Stimulated activated CD4-positive, alpha-beta T cell treated with anti-CD3 and anti-CD28 coated beads, Interleukin-2, amount 100 ng/mL, for 24 hours (primary cell): ENCODE measurements around the gene SLC13A3.

Experiments used
- DNase-seq, 2 donors: peaks; one replicate each; pipeline ENCODE4 v3.0.0-alpha.2; 2020

The SLC13A3 gene

DNA sequence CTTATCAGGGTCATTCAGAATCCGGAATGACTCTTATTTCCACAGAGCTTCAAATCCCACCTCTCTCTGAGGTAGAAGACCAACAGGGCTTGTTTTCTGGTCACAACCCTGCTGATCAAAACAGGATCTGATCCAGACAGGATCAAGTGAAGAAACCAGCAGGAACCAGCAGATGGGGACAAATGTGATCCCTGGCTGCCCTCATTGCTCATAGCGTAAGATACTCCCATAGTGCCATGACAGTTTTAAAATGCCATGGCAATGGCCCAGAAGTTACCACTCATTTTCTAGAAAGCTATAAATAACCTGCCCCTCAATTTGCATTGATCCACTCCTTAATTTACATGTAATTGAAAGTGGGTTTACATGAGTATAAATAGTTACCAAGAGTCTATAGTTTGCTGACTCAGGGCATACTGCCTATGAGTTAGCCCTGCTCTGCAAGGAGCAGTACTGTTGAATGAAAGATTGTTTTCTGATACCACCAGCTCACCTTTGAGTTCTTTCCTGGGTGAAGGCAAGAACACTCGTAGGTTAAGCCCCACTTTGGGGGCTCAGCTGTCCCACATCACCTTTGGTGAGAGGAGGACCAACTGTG is 131.7 kb downstream of the SLC13A3 start:
- no peak for DNase-seq

DNA sequence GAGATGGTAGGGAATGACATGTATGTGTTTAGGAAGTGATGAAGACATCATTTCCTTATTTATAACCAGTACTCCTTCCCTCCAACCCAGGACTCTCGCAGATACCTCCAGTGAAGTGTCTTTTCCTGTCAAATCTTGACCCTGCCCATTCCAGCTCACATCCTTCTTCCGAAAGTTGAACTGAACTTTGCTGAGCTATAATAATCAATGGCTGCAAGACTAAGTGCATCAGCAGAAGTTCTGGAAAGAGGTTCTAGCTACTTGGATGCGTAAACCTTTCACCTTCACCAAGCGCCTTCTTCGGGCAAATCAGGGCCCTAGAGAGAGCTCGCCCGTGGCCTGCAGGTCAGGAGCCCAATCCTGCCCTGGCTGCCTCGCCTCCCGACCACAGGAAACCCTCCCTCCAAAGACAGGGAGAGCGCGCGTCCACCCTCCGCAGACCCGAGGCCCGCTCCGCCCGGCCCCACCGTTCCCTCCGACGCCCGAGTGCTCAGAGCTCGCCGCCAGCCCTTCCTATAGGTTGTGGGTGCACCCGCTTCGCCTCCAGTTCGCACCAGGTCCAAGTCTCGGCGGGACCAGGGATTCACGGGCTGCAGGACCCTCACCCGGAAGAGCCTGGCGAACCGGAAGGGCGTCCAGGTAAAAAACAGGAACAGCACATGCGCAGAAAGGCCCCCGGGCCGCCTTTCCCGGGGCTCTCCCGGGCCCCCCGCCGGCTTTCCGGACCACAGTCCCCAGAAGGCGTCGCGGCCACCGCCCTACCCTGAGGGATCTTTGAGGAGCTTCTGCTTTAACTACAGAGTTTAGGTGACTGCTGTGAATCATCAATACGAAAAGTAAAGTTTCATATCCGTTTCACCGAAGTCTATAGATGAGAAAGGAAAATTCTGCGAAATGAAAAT is 138.1 kb downstream of the SLC13A3 start, which contains the start of gene ZNF334:
ZNF334 (minus strand) TSS at position 617 of the 902 bp plus-strand sequence. CDS start 1,457 bp downstream, outside the sequence.
- peak; percentile 46 to 69 for DNase-seq

DNA sequence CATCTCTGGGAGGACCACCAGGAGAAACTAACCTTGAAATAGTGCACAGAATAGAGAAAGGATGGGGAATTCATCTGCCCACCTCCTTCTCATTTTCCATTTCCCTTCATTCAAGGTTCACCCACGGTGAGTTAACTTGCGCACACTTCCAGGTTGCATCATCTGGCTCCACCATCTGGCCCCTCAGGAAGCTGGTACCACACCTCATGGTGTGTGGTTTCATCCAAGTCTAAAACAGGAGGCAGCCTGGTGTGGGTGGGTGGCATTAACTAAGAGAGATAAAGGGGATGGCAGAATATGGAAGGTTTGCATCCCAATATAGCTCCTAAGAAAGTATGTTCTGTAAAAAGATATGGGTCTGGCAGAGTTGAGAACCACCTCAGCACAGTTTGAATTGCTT is 141.7 kb downstream of the SLC13A3 start:
- no peak for DNase-seq
